GM23338 (cell line): ENCODE results near the gene TMEM45A.

Experiments
- CREB1 ChIP-seq: fragments of 250-450 bp; sonication (Bioruptor Pico); IDR thresholded peaks from 2 replicates; pipeline ENCODE4 v1.5.0; 2020; ENCODE audit warnings: low read depth, mild to moderate bottlenecking, moderate library complexity
- EZH2 ChIP-seq: fragments of 200-600 bp; sonication (generic); IDR thresholded peaks from one replicate; pipeline ENCODE4 v1.8.0; 2017; ENCODE audit warnings: antibody characterized with exemption, mild to moderate bottlenecking, low read depth; ENCODE audit not compliant: unreplicated experiment
- POLR2AphosphoS5 ChIP-seq: IDR thresholded peaks from 2 replicates; pipeline ENCODE4 v1.6.1; 2016; ENCODE audit warnings: antibody characterized with exemption, low read depth
- STAT1 ChIP-seq: IDR thresholded peaks from one replicate; pipeline ENCODE4 v1.6.1; 2016; ENCODE audit warnings: antibody characterized with exemption; ENCODE audit not compliant: unreplicated experiment
- TF ChIP-seq, protein P1 (sequence below), 2 experiments: fragments of 200-600 bp in 1 of 2; sonication (generic) in 1 of 2; conservative IDR thresholded peaks; 2 replicates each; pipeline versions ENCODE4 v1.5.1 to v1.6.1; 2016 to 2017; ENCODE audit warnings: antibody characterized with exemption in 2 of 2, low read depth in 2 of 2, mild to moderate bottlenecking in 2 of 2, moderate library complexity in 1 of 2
- TF ChIP-seq, protein P2 (sequence below): IDR thresholded peaks from one replicate; pipeline ENCODE4 v1.6.1; 2018; ENCODE audit warnings: antibody characterized with exemption; ENCODE audit not compliant: unreplicated experiment
- TF ChIP-seq, protein P3 (sequence below): IDR thresholded peaks from 2 replicates; pipeline ENCODE4 v1.6.1; 2016; ENCODE audit warnings: antibody characterized with exemption

DNA sequence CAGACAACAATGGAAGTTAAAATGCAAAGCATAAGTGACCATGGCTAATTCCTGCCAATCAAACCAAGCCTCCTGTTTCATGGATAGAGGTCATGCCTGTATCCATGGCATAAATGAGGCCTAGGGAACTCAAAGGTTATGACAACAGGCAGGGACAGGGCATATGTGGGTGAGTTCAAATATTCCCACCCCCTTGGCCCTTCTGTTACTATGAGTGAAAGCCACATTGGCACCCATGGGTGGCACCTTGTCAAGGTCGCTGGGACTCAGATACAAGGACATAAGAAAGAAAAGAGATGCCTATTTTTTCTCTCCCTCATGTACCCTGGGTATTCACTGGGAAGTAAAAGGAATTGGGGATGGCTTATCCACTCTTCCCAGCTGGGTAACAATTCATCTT is 25.3 kb upstream of the TMEM45A start:
- TF ChIP-seq POLR2AphosphoS5 (no peak), CREB1 (CRISPR knock-in tag) (no peak), EZH2 (no peak), STAT1 (no peak)
- TF ChIP-seq, protein P1, sequence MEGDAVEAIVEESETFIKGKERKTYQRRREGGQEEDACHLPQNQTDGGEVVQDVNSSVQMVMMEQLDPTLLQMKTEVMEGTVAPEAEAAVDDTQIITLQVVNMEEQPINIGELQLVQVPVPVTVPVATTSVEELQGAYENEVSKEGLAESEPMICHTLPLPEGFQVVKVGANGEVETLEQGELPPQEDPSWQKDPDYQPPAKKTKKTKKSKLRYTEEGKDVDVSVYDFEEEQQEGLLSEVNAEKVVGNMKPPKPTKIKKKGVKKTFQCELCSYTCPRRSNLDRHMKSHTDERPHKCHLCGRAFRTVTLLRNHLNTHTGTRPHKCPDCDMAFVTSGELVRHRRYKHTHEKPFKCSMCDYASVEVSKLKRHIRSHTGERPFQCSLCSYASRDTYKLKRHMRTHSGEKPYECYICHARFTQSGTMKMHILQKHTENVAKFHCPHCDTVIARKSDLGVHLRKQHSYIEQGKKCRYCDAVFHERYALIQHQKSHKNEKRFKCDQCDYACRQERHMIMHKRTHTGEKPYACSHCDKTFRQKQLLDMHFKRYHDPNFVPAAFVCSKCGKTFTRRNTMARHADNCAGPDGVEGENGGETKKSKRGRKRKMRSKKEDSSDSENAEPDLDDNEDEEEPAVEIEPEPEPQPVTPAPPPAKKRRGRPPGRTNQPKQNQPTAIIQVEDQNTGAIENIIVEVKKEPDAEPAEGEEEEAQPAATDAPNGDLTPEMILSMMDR (conservative IDR thresholded peaks at IDR 0.05; ENCODE audit: low read depth in 2 of 2) = no peak
- TF ChIP-seq, protein P2, sequence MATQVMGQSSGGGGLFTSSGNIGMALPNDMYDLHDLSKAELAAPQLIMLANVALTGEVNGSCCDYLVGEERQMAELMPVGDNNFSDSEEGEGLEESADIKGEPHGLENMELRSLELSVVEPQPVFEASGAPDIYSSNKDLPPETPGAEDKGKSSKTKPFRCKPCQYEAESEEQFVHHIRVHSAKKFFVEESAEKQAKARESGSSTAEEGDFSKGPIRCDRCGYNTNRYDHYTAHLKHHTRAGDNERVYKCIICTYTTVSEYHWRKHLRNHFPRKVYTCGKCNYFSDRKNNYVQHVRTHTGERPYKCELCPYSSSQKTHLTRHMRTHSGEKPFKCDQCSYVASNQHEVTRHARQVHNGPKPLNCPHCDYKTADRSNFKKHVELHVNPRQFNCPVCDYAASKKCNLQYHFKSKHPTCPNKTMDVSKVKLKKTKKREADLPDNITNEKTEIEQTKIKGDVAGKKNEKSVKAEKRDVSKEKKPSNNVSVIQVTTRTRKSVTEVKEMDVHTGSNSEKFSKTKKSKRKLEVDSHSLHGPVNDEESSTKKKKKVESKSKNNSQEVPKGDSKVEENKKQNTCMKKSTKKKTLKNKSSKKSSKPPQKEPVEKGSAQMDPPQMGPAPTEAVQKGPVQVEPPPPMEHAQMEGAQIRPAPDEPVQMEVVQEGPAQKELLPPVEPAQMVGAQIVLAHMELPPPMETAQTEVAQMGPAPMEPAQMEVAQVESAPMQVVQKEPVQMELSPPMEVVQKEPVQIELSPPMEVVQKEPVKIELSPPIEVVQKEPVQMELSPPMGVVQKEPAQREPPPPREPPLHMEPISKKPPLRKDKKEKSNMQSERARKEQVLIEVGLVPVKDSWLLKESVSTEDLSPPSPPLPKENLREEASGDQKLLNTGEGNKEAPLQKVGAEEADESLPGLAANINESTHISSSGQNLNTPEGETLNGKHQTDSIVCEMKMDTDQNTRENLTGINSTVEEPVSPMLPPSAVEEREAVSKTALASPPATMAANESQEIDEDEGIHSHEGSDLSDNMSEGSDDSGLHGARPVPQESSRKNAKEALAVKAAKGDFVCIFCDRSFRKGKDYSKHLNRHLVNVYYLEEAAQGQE = no peak
- TF ChIP-seq, protein P3, sequence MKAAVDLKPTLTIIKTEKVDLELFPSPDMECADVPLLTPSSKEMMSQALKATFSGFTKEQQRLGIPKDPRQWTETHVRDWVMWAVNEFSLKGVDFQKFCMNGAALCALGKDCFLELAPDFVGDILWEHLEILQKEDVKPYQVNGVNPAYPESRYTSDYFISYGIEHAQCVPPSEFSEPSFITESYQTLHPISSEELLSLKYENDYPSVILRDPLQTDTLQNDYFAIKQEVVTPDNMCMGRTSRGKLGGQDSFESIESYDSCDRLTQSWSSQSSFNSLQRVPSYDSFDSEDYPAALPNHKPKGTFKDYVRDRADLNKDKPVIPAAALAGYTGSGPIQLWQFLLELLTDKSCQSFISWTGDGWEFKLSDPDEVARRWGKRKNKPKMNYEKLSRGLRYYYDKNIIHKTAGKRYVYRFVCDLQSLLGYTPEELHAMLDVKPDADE = no peak
